ENCODE results near the gene GLYAT. TPM values are rescaled to one million over a fixed set of nuclear protein-coding genes. Genes with fewer than 3 reads are reported as not detected.

Gene GLYAT
- total and polyA plus RNA-seq, 2 experiments from 2014 or later: 0.10 TPM; not detected in 1

DNA sequence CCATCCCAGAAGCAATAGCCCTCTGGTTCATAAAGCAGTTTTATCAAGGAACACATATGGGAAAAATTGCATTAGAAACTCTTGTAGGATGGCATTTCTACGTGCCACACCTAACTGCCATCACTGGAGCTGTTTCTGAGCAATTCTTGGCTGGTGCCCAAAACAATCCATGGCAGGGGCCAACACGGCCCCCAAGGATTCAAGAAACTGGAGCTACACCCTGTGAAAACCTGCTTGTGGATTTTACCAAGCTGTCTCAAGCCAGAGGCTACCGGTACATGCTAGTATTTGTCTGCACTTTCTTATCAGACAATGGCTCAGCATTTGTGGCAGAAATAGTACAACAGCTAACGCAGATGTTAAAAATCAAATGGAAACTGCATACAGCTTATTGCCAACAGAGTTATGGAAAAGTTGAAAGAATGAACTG lies 42.4 kb upstream of the GLYAT start:
- DNase-seq (ENCODE audit: low spot score): no peak
- Histone ChIP-seq H3K4me3 (no peak overlapping the region), H3K36me3 (ENCODE audit: insufficient read depth) (no peaks in the 10 kb centered on the region), H2AFZ (no peak overlapping the region), H3K27me3 (ENCODE audit: insufficient read depth) (no peaks in the 10 kb centered on the region), H3K27ac (ENCODE audit: low read depth) (no peak overlapping the region), H3K4me1 (ENCODE audit: insufficient read depth) (no peaks in the 10 kb centered on the region), H4K20me1 (replicated peaks; ENCODE audit: insufficient read depth) (no peaks in the 10 kb centered on the region), H3K9me2 (ENCODE audit: insufficient read depth) (peaks cover 6% of the 10 kb centered on the region; the same call in 1 of the 2 replicates), H3F3A (replicated peaks; ENCODE audit: low read depth) (no peaks in the 10 kb centered on the region), H3K79me2 (replicated peaks; ENCODE audit: insufficient read depth) (no peaks in the 10 kb centered on the region), H3K4me2 (no peak overlapping the region)
- no peaks in the 10 kb centered on the region for H3K4me1 Mint-ChIP-seq
- H3K4me3 Mint-ChIP-seq: no peak overlapping the region
- H3K36me3 Mint-ChIP-seq (ENCODE audit: low read depth): peaks cover 8% of the 10 kb centered on the region; the same call in 2 of the 3 replicates
- peaks cover 2% of the 10 kb centered on the region for H3K27me3 Mint-ChIP-seq (ENCODE audit: insufficient read depth, low read depth, poor library complexity)
- no peak overlapping the region for H3K27ac Mint-ChIP-seq
- TF ChIP-seq, protein P1, sequence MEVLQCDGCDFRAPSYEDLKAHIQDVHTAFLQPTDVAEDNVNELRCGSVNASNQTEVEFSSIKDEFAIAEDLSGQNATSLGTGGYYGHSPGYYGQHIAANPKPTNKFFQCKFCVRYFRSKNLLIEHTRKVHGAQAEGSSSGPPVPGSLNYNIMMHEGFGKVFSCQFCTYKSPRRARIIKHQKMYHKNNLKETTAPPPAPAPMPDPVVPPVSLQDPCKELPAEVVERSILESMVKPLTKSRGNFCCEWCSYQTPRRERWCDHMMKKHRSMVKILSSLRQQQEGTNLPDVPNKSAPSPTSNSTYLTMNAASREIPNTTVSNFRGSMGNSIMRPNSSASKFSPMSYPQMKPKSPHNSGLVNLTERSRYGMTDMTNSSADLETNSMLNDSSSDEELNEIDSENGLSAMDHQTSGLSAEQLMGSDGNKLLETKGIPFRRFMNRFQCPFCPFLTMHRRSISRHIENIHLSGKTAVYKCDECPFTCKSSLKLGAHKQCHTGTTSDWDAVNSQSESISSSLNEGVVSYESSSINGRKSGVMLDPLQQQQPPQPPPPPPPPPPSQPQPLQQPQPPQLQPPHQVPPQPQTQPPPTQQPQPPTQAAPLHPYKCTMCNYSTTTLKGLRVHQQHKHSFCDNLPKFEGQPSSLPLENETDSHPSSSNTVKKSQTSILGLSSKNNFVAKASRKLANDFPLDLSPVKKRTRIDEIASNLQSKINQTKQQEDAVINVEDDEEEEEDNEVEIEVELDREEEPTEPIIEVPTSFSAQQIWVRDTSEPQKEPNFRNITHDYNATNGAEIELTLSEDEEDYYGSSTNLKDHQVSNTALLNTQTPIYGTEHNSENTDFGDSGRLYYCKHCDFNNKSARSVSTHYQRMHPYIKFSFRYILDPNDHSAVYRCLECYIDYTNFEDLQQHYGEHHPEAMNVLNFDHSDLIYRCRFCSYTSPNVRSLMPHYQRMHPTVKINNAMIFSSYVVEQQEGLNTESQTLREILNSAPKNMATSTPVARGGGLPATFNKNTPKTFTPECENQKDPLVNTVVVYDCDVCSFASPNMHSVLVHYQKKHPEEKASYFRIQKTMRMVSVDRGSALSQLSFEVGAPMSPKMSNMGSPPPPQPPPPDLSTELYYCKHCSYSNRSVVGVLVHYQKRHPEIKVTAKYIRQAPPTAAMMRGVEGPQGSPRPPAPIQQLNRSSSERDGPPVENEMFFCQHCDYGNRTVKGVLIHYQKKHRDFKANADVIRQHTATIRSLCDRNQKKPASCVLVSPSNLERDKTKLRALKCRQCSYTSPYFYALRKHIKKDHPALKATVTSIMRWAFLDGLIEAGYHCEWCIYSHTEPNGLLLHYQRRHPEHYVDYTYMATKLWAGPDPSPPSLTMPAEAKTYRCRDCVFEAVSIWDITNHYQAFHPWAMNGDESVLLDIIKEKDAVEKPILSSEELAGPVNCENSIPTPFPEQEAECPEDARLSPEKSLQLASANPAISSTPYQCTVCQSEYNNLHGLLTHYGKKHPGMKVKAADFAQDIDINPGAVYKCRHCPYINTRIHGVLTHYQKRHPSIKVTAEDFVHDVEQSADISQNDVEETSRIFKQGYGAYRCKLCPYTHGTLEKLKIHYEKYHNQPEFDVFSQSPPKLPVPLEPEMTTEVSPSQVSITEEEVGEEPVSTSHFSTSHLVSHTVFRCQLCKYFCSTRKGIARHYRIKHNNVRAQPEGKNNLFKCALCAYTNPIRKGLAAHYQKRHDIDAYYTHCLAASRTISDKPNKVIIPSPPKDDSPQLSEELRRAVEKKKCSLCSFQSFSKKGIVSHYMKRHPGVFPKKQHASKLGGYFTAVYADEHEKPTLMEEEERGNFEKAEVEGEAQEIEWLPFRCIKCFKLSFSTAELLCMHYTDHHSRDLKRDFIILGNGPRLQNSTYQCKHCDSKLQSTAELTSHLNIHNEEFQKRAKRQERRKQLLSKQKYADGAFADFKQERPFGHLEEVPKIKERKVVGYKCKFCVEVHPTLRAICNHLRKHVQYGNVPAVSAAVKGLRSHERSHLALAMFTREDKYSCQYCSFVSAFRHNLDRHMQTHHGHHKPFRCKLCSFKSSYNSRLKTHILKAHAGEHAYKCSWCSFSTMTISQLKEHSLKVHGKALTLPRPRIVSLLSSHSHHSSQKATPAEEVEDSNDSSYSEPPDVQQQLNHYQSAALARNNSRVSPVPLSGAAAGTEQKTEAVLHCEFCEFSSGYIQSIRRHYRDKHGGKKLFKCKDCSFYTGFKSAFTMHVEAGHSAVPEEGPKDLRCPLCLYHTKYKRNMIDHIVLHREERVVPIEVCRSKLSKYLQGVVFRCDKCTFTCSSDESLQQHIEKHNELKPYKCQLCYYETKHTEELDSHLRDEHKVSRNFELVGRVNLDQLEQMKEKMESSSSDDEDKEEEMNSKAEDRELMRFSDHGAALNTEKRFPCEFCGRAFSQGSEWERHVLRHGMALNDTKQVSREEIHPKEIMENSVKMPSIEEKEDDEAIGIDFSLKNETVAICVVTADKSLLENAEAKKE (CRISPR knock-in tag; IDR thresholded peaks at IDR 0.05): no peak
- TF ChIP-seq STAT1 (IDR thresholded peaks at IDR 0.05; ENCODE audit: unreplicated experiment) (no peak), NANOG (IDR thresholded peaks at IDR 0.05; ENCODE audit: borderline replicate concordance) (no peak), EZH2phosphoT487 (IDR thresholded peaks at IDR 0.05; ENCODE audit: unreplicated experiment) (no peak), JUNB (IDR thresholded peaks at IDR 0.05; ENCODE audit: unreplicated experiment) (no peak), CREB1 (CRISPR knock-in tag; IDR thresholded peaks at IDR 0.05; ENCODE audit: low read depth) (no peak)
- peaks cover 84% of the 10 kb centered on the region for H3K9me3 Mint-ChIP-seq
- no peak for ATAC-seq

DNA sequence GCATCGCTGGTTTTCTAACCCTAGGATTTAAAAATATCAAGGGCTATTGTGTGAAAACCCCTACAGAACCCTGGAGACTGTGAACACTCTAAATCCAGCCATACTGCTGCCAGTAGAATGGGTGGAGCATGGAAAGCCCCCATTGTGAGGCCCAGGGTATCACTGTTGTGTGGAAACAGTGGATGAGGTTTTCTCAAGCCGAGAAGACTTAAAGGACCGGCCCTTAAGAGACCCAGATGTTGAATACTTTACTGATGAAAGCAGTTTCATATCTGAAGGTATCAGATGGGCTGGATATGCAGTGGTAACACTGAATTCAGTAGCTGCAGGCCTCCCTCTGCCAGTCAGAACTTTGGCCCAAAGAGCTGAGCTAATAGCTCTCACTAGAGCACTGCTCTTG lies 41.6 kb upstream of the GLYAT start:
- H4K20me1 ChIP-seq (replicated peaks; ENCODE audit: insufficient read depth): no peaks in the 10 kb centered on the region
- H3K79me2 ChIP-seq (replicated peaks; ENCODE audit: insufficient read depth): no peaks in the 10 kb centered on the region
- H3K4me1 ChIP-seq (ENCODE audit: insufficient read depth): no peaks in the 10 kb centered on the region
- no peak overlapping the region for H3K27ac ChIP-seq (ENCODE audit: low read depth)
- Mint-ChIP-seq H3K9me3 (peaks cover 84% of the 10 kb centered on the region), H3K4me3 (no peak overlapping the region), H3K4me1 (no peaks in the 10 kb centered on the region), H3K27ac (no peak overlapping the region), H3K36me3 (ENCODE audit: low read depth) (peaks cover 5% of the 10 kb centered on the region; the same call in 1 of the 3 replicates), H3K27me3 (ENCODE audit: insufficient read depth, low read depth, poor library complexity) (peaks cover 2% of the 10 kb centered on the region)
- no peak for ATAC-seq
- no peak for DNase-seq (ENCODE audit: low spot score)
- H3K9me2 ChIP-seq (ENCODE audit: insufficient read depth): 0 out of 2 replicates have a peak, but pooled peaks cover 6% of the 10 kb centered on the region
- no peaks in the 10 kb centered on the region for H3F3A ChIP-seq (replicated peaks; ENCODE audit: low read depth)
- H3K4me3 ChIP-seq: no peak overlapping the region
- no peaks in the 10 kb centered on the region for H3K27me3 ChIP-seq (ENCODE audit: insufficient read depth)
- H3K36me3 ChIP-seq (ENCODE audit: insufficient read depth): no peaks in the 10 kb centered on the region
- TF ChIP-seq ZNF331 (CRISPR knock-in tag; IDR thresholded peaks at IDR 0.05; ENCODE audit: low read depth) (no peak), EZH2 (IDR thresholded peaks at IDR 0.05; ENCODE audit: low read depth, unreplicated experiment) (no peak), JUNB (IDR thresholded peaks at IDR 0.05; ENCODE audit: unreplicated experiment) (no peak), STAT1 (IDR thresholded peaks at IDR 0.05; ENCODE audit: unreplicated experiment) (no peak), POLR2AphosphoS5 (IDR thresholded peaks at IDR 0.05; ENCODE audit: low read depth) (no peak)
- TF ChIP-seq, protein P2, sequence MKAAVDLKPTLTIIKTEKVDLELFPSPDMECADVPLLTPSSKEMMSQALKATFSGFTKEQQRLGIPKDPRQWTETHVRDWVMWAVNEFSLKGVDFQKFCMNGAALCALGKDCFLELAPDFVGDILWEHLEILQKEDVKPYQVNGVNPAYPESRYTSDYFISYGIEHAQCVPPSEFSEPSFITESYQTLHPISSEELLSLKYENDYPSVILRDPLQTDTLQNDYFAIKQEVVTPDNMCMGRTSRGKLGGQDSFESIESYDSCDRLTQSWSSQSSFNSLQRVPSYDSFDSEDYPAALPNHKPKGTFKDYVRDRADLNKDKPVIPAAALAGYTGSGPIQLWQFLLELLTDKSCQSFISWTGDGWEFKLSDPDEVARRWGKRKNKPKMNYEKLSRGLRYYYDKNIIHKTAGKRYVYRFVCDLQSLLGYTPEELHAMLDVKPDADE (IDR thresholded peaks at IDR 0.05): no peak
- TF ChIP-seq, protein P3, sequence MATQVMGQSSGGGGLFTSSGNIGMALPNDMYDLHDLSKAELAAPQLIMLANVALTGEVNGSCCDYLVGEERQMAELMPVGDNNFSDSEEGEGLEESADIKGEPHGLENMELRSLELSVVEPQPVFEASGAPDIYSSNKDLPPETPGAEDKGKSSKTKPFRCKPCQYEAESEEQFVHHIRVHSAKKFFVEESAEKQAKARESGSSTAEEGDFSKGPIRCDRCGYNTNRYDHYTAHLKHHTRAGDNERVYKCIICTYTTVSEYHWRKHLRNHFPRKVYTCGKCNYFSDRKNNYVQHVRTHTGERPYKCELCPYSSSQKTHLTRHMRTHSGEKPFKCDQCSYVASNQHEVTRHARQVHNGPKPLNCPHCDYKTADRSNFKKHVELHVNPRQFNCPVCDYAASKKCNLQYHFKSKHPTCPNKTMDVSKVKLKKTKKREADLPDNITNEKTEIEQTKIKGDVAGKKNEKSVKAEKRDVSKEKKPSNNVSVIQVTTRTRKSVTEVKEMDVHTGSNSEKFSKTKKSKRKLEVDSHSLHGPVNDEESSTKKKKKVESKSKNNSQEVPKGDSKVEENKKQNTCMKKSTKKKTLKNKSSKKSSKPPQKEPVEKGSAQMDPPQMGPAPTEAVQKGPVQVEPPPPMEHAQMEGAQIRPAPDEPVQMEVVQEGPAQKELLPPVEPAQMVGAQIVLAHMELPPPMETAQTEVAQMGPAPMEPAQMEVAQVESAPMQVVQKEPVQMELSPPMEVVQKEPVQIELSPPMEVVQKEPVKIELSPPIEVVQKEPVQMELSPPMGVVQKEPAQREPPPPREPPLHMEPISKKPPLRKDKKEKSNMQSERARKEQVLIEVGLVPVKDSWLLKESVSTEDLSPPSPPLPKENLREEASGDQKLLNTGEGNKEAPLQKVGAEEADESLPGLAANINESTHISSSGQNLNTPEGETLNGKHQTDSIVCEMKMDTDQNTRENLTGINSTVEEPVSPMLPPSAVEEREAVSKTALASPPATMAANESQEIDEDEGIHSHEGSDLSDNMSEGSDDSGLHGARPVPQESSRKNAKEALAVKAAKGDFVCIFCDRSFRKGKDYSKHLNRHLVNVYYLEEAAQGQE (IDR thresholded peaks at IDR 0.05; ENCODE audit: unreplicated experiment): no peak
- H2AFZ ChIP-seq: no peak overlapping the region
- no peak overlapping the region for H3K4me2 ChIP-seq

Measured in GM23338 (cell line).